ENCODE data around the gene DBF4B.

The DBF4B gene

GRCh38 chr17:44761932-44762810 lies 53.7 kb downstream of the DBF4B start:
- Histone ChIP-seq H3K79me2 (ENCODE audit: control insufficient read depth, low read length) (no peaks in the 10 kb centered on the region), H3K9me2 (replicated peaks; ENCODE audit: control insufficient read depth, low read length) (no peaks in the 10 kb centered on the region), H3K27me3 (ENCODE audit: control insufficient read depth, low read length) (no peaks in the 10 kb centered on the region)

GRCh38 chr17:44763170-44763569 lies 54.7 kb downstream of the DBF4B start:
- Histone ChIP-seq H3K4me3 (ENCODE audit: low read length) (no peak overlapping the region), H3K27me3 (ENCODE audit: control insufficient read depth, low read length) (peaks cover 5% of the 10 kb centered on the region; the same call in 1 of the 2 replicates), H3K4me1 (ENCODE audit: control insufficient read depth, low read length) (no peaks in the 10 kb centered on the region), H3F3A (ENCODE audit: control insufficient read depth, insufficient read depth) (no peaks in the 10 kb centered on the region), H3K27ac (ENCODE audit: low read depth, low read length) (no peak overlapping the region), H3K9me3 (ENCODE audit: control insufficient read depth, insufficient read depth, low read length) (no peaks in the 10 kb centered on the region), H3K79me2 (ENCODE audit: control insufficient read depth, low read length) (no peaks in the 10 kb centered on the region), H3K36me3 (ENCODE audit: control insufficient read depth, low read length) (no peaks in the 10 kb centered on the region), H3K4me2 (ENCODE audit: low read length) (no peak overlapping the region), H4K20me1 (ENCODE audit: control insufficient read depth, insufficient read depth, low read depth, low read length) (no peaks in the 10 kb centered on the region), H3K9me2 (replicated peaks; ENCODE audit: control insufficient read depth, low read length) (no peaks in the 10 kb centered on the region)
- no peak for TF ChIP-seq EZH2phosphoT487 (IDR thresholded peaks at IDR 0.05; ENCODE audit: borderline replicate concordance, low read length)
- TF ChIP-seq CTCF (IDR thresholded peaks at IDR 0.05; ENCODE audit: low read depth, low read length, poor library complexity, severe bottlenecking): no peak

More at GRCh38 chr17:44761932-44762810, 53.7 kb downstream of the DBF4B start:
- Histone ChIP-seq H3K4me1 (ENCODE audit: control insufficient read depth, low read length) (no peaks in the 10 kb centered on the region), H3K4me2 (ENCODE audit: low read length) (no peak overlapping the region), H3K36me3 (ENCODE audit: control insufficient read depth, low read length) (no peaks in the 10 kb centered on the region), H3F3A (ENCODE audit: control insufficient read depth, insufficient read depth) (no peaks in the 10 kb centered on the region), H4K20me1 (ENCODE audit: control insufficient read depth, insufficient read depth, low read depth, low read length) (no peaks in the 10 kb centered on the region), H3K9me3 (ENCODE audit: control insufficient read depth, insufficient read depth, low read length) (no peaks in the 10 kb centered on the region), H3K27ac (ENCODE audit: low read depth, low read length) (no peak overlapping the region), H3K4me3 (ENCODE audit: low read length) (no peak overlapping the region)
- no peak for TF ChIP-seq EZH2phosphoT487 (IDR thresholded peaks at IDR 0.05; ENCODE audit: borderline replicate concordance, low read length)
- no peak for TF ChIP-seq CTCF (IDR thresholded peaks at IDR 0.05; ENCODE audit: low read depth, low read length, poor library complexity, severe bottlenecking)

GRCh38 chr17:44765965-44766364 lies 57.5 kb downstream of the DBF4B start:
- Histone ChIP-seq H3K27me3 (ENCODE audit: control insufficient read depth, low read length) (peaks cover 8% of the 10 kb centered on the region; the same call in 1 of the 2 replicates), H3K4me3 (ENCODE audit: low read length) (no peak overlapping the region), H3F3A (ENCODE audit: control insufficient read depth, insufficient read depth) (no peaks in the 10 kb centered on the region), H3K9me3 (ENCODE audit: control insufficient read depth, insufficient read depth, low read length) (no peaks in the 10 kb centered on the region), H3K4me2 (ENCODE audit: low read length) (no peak overlapping the region), H3K36me3 (ENCODE audit: control insufficient read depth, low read length) (no peaks in the 10 kb centered on the region), H3K9me2 (replicated peaks; ENCODE audit: control insufficient read depth, low read length) (no peaks in the 10 kb centered on the region), H3K79me2 (ENCODE audit: control insufficient read depth, low read length) (no peaks in the 10 kb centered on the region), H3K4me1 (ENCODE audit: control insufficient read depth, low read length) (no peaks in the 10 kb centered on the region), H3K27ac (ENCODE audit: low read depth, low read length) (no peak overlapping the region), H4K20me1 (ENCODE audit: control insufficient read depth, insufficient read depth, low read depth, low read length) (no peaks in the 10 kb centered on the region)
- TF ChIP-seq CTCF (IDR thresholded peaks at IDR 0.05; ENCODE audit: low read depth, low read length, poor library complexity, severe bottlenecking) (no peak), EZH2phosphoT487 (IDR thresholded peaks at IDR 0.05; ENCODE audit: borderline replicate concordance, low read length) (no peak)

All from DOHH2 (cell line).